Progenitor cell of endocrine pancreas (in vitro differentiated cells): ENCODE measurements around the gene KNSTRN. TPM values are rescaled to one million over a fixed set of nuclear protein-coding genes. Genes with fewer than 3 reads are reported as not detected.

ENCODE experiments used
- DNase-seq: peaks from one replicate; pipeline ENCODE4 v3.0.0; 2021; ENCODE audit warnings: low spot score; ENCODE audit not compliant: unreplicated experiment
- H3K27ac Mint-ChIP-seq: 2 replicates; pipeline ENCODE4 v1.8.0; 2021; ENCODE audit warnings: mild to moderate bottlenecking, moderate library complexity, mixed read lengths
- H3K27me3 Mint-ChIP-seq: 2 replicates; pipeline ENCODE4 v1.8.0; 2021; ENCODE audit warnings: mixed read lengths
- H3K36me3 Mint-ChIP-seq: 2 replicates; pipeline ENCODE4 v1.8.0; 2022; ENCODE audit warnings: mixed read lengths; ENCODE audit not compliant: insufficient read depth
- H3K4me1 Mint-ChIP-seq: 2 replicates; pipeline ENCODE4 v1.8.0; 2021; ENCODE audit warnings: low read depth, mixed read lengths
- H3K4me3 Mint-ChIP-seq: 2 replicates; pipeline ENCODE4 v1.8.0; 2021; ENCODE audit warnings: low read depth, mild to moderate bottlenecking, moderate library complexity, mixed read lengths
- H3K9me3 Mint-ChIP-seq: 2 replicates; pipeline ENCODE4 v1.8.0; 2021; ENCODE audit warnings: low read depth, mixed read lengths
- total RNA-seq: library from RNA; stranded (reverse); gene quantifications from 2 replicates; pipeline ENCODE4 v1.2.1, GENCODE V29; 2021
- TF ChIP-seq, protein P1 (sequence below): fragments of 200-600 bp; sonication (generic); IDR thresholded peaks from one replicate; pipeline ENCODE4 v1.5.0; 2021; ENCODE audit warnings: antibody characterized with exemption, mild to moderate bottlenecking; ENCODE audit not compliant: unreplicated experiment

Gene KNSTRN
- total RNA-seq, 1 donor from 2014 or later: 44.8 TPM

- H3K4me3 Mint-ChIP-seq: peak overlapping the region; percentile 79
- peaks cover 59% of the 10 kb centered on the region for H3K27me3 Mint-ChIP-seq
- peaks cover 30% of the 10 kb centered on the region for H3K4me1 Mint-ChIP-seq
- no peaks in the 10 kb centered on the region for H3K9me3 Mint-ChIP-seq
- peak overlapping the region; percentile 69 for H3K27ac Mint-ChIP-seq
- no peak for DNase-seq
- H3K36me3 Mint-ChIP-seq: no peaks in the 10 kb centered on the region
- TF ChIP-seq, protein P1, sequence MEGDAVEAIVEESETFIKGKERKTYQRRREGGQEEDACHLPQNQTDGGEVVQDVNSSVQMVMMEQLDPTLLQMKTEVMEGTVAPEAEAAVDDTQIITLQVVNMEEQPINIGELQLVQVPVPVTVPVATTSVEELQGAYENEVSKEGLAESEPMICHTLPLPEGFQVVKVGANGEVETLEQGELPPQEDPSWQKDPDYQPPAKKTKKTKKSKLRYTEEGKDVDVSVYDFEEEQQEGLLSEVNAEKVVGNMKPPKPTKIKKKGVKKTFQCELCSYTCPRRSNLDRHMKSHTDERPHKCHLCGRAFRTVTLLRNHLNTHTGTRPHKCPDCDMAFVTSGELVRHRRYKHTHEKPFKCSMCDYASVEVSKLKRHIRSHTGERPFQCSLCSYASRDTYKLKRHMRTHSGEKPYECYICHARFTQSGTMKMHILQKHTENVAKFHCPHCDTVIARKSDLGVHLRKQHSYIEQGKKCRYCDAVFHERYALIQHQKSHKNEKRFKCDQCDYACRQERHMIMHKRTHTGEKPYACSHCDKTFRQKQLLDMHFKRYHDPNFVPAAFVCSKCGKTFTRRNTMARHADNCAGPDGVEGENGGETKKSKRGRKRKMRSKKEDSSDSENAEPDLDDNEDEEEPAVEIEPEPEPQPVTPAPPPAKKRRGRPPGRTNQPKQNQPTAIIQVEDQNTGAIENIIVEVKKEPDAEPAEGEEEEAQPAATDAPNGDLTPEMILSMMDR: no peak
These were observed 57.6 kb downstream of the KNSTRN start for GRCh38 chr15:40439960-40440742.

GRCh38 chr15:40440743-40441564 is 58.4 kb downstream of the KNSTRN start, which contains the start of gene BAHD1:
TSS of gene BAHD1 (plus strand) at chr15:40440953. CDS start at chr15:40458465, 17,512 bp downstream.
- H3K27me3 Mint-ChIP-seq: peaks cover 51% of the 10 kb centered on the region

GRCh38 chr15:40441565-40442531 is 59.3 kb downstream of the KNSTRN start:
- Mint-ChIP-seq H3K4me1 (peaks cover 26% of the 10 kb centered on the region), H3K9me3 (no peaks in the 10 kb centered on the region), H3K27ac (peak overlapping the region; percentile 93), H3K4me3 (peak overlapping the region; percentile 88), H3K36me3 (no peaks in the 10 kb centered on the region), H3K27me3 (peaks cover 43% of the 10 kb centered on the region)
- TF ChIP-seq, protein P1: peak; percentile 16
- DNase-seq: peak; percentile 35

More at GRCh38 chr15:40440743-40441564, 58.4 kb downstream of the KNSTRN start, which contains the start of gene BAHD1:
- TF ChIP-seq, protein P1: no peak
- H3K9me3 Mint-ChIP-seq: no peaks in the 10 kb centered on the region
- peak within 1 kb of the TSS; percentile 89 for H3K27ac Mint-ChIP-seq
- H3K36me3 Mint-ChIP-seq: no peaks in the 10 kb centered on the region
- DNase-seq: peak; percentile 94
- peaks cover 28% of the 10 kb centered on the region for H3K4me1 Mint-ChIP-seq
- peak within 1 kb of the TSS; percentile 88 for H3K4me3 Mint-ChIP-seq

GRCh38 chr15:40443255-40443654 is 60.7 kb downstream of the KNSTRN start:
- no peak overlapping the region for H3K27ac Mint-ChIP-seq
- peaks cover 26% of the 10 kb centered on the region for H3K4me1 Mint-ChIP-seq
- peaks cover 29% of the 10 kb centered on the region for H3K27me3 Mint-ChIP-seq
- no peaks in the 10 kb centered on the region for H3K9me3 Mint-ChIP-seq
- H3K4me3 Mint-ChIP-seq: peak overlapping the region; percentile 88
- no peaks in the 10 kb centered on the region for H3K36me3 Mint-ChIP-seq
- TF ChIP-seq, protein P1: no peak
- no peak for DNase-seq
